ENCODE data around the gene TXNRD2. TPM values are rescaled to one million over a fixed set of nuclear protein-coding genes. Genes with fewer than 3 reads are reported as not detected.

TXNRD2 gene
- total RNA-seq, 1 experiment from 2014 or later = 23.0 TPM

- Histone ChIP-seq H3K4me1 (ENCODE audit: insufficient read depth, low read length) (peaks cover 23% of the 10 kb centered on the region), H4K20me1 (ENCODE audit: low read length) (no peaks in the 10 kb centered on the region), H3K4me2 (ENCODE audit: low read length) (peak overlapping the region; percentile 100), H3K27me3 (ENCODE audit: low read length) (no peaks in the 10 kb centered on the region), H3F3A (ENCODE audit: low read length, unreplicated experiment) (no peaks in the 10 kb centered on the region), H3K9ac (ENCODE audit: low read length) (peak overlapping the region; percentile 95), H3K36me3 (ENCODE audit: low read depth, low read length) (no peaks in the 10 kb centered on the region), H3K4me3 (ENCODE audit: low read length) (peak overlapping the region; percentile 93), H3K9me2 (replicated peaks; ENCODE audit: low read length) (no peaks in the 10 kb centered on the region), H3K27ac (ENCODE audit: low read length) (peak overlapping the region; percentile 25), H2AFZ (ENCODE audit: low read length) (peak overlapping the region; percentile 91), H3K9me3 (ENCODE audit: low read length) (no peaks in the 10 kb centered on the region), H3K79me2 (ENCODE audit: low read length) (peaks cover 38% of the 10 kb centered on the region)
- peak; percentile 51 for ATAC-seq
- TSS peak; percentile 63 for BruUV-seq (replicated peaks)
- DNase-seq = no peak
- ChIA-PET CTCF (interaction anchor here (0.5 kb wide), 1 partner anchor 14 kb away, joined by 14 read pairs; no protein-coding TSS in a partner anchor), POLR2A (ENCODE audit: unreplicated experiment) (no interaction called here)
- TF ChIP-seq EZH2phosphoT487 (IDR thresholded peaks at IDR 0.05; ENCODE audit: borderline replicate concordance, low read length) (no peak), EZH2 (IDR thresholded peaks at IDR 0.05; ENCODE audit: low read length, unreplicated experiment) (no peak)
- intact Hi-C loops (cut with micrococcal nuclease) = no loop called here
These were observed 801 bp upstream of the TXNRD2 start for GRCh38 chr22:19942157-19943081.

DNA sequence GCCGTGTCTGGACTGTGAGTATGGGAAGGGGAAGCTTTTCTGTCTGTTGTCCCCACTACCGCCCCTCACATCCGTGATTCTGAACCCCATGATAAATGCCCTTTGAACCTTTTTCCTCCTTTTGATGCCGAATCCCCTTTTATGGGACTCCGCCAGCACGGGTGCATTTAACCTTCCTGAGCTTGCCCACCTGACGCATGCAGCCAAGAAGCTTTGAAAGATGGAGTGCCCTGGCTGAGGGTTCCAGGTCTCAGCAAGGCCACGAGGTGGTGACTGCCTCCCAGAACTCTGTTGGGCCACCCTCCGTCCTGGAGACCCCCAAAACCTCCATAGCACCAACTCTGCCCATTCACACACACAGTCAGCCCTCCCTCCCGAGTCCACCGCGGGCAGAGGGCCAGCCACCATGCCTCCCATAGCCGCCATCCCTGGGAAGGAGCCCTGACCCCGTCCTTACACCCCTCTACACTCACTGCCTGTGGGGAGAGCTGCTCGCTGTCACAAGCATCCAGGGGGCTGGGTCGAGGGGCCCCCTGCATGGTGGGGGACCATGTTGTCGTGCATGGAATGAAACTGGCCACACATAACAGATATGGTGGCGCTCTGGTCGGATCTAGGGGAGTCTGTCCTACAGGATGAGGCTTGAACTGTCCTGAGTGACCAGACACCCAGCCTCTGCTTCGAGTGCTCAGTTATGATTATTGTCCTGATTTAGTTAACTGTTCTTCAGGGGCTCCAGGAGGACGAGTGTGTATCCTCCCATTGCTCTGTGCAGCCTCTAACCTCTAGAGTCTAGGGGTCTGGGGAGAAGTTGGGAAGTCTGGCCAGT is 868 bp downstream of the TXNRD2 start:
- intact Hi-C loops (cut with micrococcal nuclease) = no loop called here
- no peaks in the 10 kb centered on the region; the same call in 1 of the 2 replicates for H3K36me3 ChIP-seq (ENCODE audit: low read depth, low read length)
- H3K27ac ChIP-seq (ENCODE audit: low read length) = no peak overlapping the region
- H3K79me2 ChIP-seq (ENCODE audit: low read length) = peaks cover 38% of the 10 kb centered on the region
- BruUV-seq (replicated peaks) = TSS peak; percentile 32
- no peaks in the 10 kb centered on the region for H3K9me3 ChIP-seq (ENCODE audit: low read length)
- no peak for DNase-seq
- POLR2A ChIA-PET (ENCODE audit: unreplicated experiment) = no interaction called here
- no peaks in the 10 kb centered on the region for H4K20me1 ChIP-seq (ENCODE audit: low read length)
- no peaks in the 10 kb centered on the region for H3K27me3 ChIP-seq (ENCODE audit: low read length)
- no peaks in the 10 kb centered on the region for H3F3A ChIP-seq (ENCODE audit: low read length, unreplicated experiment)
- H3K4me2 ChIP-seq (ENCODE audit: low read length) = peak overlapping the region; percentile 100
- peak overlapping the region; percentile 93 for H3K4me3 ChIP-seq (ENCODE audit: low read length)
- no peaks in the 10 kb centered on the region for H3K9me2 ChIP-seq (replicated peaks; ENCODE audit: low read length)
- TF ChIP-seq, protein P1, sequence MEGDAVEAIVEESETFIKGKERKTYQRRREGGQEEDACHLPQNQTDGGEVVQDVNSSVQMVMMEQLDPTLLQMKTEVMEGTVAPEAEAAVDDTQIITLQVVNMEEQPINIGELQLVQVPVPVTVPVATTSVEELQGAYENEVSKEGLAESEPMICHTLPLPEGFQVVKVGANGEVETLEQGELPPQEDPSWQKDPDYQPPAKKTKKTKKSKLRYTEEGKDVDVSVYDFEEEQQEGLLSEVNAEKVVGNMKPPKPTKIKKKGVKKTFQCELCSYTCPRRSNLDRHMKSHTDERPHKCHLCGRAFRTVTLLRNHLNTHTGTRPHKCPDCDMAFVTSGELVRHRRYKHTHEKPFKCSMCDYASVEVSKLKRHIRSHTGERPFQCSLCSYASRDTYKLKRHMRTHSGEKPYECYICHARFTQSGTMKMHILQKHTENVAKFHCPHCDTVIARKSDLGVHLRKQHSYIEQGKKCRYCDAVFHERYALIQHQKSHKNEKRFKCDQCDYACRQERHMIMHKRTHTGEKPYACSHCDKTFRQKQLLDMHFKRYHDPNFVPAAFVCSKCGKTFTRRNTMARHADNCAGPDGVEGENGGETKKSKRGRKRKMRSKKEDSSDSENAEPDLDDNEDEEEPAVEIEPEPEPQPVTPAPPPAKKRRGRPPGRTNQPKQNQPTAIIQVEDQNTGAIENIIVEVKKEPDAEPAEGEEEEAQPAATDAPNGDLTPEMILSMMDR (conservative IDR thresholded peaks at IDR 0.05; ENCODE audit: low read depth, low read length) = no peak
- no peak for TF ChIP-seq EZH2phosphoT487 (IDR thresholded peaks at IDR 0.05; ENCODE audit: borderline replicate concordance, low read length)
- TF ChIP-seq EZH2 (IDR thresholded peaks at IDR 0.05; ENCODE audit: low read length, unreplicated experiment) = no peak
- peak; percentile 23 for ATAC-seq
- H2AFZ ChIP-seq (ENCODE audit: low read length) = peak overlapping the region; percentile 91
- CTCF ChIA-PET = no interaction called here
- peak overlapping the region; percentile 95 for H3K9ac ChIP-seq (ENCODE audit: low read length)
- peaks cover 23% of the 10 kb centered on the region for H3K4me1 ChIP-seq (ENCODE audit: insufficient read depth, low read length)

Data from PC-3 (cell line).